NCI-H526 (cell line): ENCODE results near the gene FST.

Experiments used
- DNase-seq, 2 experiments: peaks; one replicate each; lab custom pipeline; 2025; lab: John Stamatoyannopoulos, UW

Gene FST, protein sequence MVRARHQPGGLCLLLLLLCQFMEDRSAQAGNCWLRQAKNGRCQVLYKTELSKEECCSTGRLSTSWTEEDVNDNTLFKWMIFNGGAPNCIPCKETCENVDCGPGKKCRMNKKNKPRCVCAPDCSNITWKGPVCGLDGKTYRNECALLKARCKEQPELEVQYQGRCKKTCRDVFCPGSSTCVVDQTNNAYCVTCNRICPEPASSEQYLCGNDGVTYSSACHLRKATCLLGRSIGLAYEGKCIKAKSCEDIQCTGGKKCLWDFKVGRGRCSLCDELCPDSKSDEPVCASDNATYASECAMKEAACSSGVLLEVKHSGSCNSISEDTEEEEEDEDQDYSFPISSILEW

DNA sequence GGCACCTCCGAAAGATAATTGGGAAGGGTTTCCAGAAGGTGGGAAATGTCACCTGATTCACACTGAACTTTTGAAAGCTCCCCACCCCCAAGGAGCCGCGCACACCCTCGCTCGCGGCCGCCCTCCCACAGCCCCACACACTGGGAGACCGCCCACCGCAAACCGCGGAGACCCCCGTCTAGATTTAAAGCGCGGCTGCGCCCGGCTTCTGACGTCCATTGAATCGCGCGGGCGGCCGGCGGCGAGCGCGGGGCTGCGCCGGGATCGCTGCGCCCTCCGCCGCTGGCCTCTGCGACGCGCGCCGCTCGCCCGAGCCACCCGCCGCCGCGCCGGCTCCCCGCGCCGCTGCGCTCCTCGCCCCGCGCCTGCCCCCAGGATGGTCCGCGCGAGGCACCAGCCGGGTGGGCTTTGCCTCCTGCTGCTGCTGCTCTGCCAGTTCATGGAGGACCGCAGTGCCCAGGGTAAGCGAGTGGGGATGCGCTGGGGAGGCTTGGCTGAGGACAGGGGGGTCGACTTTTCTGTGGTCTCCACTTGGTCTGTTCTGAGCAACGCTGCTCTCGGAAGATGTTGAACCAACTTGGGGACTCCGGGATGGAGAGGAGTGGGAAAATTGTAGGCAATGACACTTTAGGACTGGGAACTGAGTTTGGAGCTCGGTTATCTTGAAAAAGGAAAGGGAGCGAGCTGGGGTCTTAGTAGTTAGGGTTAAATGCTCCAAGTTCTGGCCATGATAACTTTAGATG lies at the start of gene FST:
TSS of gene FST (plus strand) at position 214 of the 743 bp plus-strand sequence. CDS start at position 377, 163 bp downstream.
- peak in 1 of 2 experiments; percentile 33 for DNase-seq

DNA sequence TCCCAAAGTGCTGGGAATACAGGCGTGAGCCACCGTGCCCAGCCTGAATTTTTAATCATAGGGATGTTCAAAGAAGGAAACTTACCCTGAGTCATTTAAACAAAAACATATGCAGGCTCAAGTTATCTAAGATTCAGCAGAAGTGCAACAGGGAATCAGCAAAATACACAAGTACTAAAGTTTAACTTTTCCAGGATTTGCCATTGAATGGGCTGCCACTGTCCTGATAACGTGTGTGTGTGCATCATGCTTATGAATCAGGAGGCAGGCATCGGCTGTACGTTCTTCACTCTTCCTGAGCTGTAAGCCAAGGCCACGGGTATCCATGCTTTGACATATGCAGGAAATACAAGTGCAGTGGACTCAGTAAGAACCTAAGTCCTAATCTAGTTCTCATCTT lies 48.8 kb upstream of the FST start:
- no peak for DNase-seq

DNA sequence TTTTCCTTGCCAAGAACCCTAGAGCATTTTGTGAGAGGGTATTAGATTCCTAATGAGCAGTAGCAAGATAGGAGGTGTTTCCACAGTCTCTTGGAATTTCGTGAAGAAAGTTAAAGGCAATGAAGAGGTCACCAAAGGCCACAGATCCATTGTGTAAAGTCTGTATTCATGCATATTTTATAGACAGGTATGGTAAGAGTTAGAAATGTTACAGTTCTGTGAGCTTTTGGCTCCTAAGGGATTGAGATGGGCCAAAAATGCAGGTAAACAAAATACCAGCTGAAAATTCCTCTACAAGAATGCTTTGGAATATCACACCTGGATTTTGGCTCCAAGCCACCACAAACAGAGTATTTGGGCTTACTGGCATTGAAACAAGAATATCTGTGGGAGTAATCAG lies 47.4 kb upstream of the FST start:
- DNase-seq, result no peak

DNA sequence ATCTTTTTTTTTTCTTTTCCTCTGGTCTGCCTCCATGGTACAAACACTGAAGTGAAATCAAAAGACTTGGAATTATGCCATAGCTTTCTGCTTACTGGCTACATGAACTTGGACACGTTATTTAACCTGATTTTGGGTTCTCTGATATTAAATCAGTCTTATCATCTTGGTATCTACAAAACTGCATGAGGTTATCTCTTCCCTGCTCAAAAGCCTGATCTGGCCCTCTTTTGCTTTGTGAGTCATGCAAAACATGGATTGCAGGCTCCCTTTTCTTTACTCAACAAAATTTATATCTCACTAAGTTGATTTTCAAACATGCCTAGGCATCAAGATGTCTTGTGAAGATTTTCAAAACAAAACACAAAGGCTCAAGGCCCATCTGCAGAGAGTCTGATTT lies 45.9 kb upstream of the FST start:
- DNase-seq, result no peak

DNA sequence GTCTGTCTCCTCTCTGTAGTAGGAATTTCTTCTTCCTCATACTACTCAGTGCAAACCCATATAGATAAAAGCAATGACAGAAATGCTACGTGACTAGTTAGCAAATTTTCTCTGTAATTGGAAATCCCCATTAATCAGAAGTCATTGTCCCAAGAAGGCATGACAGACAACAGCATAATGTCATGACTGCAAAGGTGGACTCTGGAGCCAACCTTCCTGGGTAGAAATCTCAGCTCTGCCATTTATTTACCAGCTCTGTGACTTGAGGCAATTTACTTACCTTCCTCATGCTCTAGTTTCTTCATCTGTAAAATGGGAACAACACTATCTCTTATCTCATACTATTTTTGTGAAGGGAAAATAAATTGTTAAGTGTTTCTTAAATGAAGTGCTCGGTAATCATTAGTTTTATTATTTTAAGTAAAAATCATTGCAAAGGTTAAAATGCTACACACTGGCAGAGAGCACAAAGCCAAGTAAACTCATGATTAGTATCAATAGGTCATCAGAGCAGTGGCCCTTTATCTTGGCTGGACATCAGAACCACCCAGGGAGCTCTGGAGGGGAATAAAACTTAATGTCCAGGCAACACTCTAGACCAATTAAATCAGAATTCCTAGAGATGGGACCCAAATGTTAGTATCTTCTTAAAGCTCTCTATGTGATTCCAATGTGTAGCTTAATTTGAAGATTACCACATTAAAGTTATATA lies 43.8 kb upstream of the FST start:
- DNase-seq, result no peak

DNA sequence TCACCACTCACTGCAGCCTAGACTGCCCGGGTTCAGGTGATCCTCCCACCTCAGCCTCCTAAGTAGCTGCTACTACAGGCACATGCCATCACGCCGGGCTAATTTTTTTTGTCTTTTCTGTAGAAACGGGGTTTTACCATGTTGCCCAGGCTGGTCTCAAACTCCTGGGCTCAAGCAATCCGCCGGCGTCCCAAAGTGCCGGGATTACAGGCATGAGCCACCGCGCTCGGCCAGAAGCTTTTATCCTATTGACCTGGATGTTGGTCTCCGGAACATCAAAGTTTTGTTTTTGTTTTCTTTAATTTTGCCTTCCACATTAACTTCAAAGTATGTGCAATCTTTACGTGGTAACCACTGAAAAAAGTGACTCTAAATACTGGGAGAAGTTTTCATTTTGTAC lies 42.4 kb upstream of the FST start:
- no peak for DNase-seq

DNA sequence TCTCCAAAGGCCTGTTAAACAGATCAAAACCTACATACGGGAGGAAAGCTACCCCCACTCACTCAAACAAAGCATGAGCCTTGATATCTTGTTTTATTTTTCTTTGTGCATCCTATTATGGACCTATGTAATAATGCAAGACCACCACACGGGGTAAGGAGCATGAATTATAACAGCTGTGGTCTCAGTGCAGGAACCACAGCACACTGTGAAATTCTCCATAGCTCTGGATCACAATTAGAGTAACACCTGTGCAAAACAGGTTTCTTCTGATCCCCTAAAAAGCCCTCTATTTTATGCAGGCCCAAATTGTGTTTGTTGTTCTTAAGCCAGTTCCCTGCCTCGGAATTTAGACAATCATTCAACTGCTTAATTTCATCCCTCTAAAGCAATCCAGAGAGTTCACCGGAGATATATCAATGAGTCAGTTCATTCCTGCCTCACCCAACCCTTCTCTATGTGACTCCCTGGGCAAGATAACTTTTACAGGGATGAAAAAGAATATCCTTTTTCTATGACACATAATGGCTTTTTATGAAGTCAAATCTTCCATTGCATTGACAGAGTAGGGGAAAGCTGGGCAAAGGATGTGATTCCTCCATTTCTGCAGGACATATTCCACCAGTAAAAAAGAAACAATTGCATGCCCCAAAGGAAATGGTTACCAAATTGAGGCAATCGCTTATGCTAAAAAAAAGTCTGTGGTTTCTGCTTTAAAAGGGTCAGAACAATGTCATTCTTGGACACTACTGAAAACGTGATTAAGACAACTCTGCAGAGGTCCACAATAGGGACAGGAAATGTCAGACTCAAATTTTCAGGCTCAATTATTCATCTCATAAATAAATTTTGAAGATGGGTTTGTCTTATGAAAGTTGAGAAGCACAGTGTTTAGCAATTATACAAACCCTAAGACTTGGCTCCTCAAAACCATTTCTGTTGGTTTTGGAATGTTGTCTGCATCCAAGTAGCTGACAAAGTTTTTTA lies 41.6 kb upstream of the FST start:
- no peak for DNase-seq

DNA sequence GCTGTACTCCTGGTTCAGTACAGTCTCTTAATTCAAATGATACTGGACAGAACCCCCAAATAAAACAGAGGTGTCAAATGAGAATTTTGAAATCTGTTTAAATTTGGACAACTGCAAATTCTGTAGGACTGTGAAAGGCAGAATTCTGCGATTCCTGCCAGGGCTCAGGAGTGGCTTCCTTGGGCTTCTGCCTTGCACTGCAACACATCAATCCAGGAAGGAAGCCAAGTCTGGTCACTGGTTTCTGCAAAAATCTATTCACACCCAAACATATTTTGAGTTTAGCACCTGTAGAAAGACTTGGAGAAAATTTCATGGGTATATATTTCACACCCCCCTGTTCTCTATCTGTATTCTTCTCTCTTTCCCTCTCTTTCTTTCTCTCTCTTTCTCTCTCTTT lies 37.5 kb upstream of the FST start:
- DNase-seq, result no peak

DNA sequence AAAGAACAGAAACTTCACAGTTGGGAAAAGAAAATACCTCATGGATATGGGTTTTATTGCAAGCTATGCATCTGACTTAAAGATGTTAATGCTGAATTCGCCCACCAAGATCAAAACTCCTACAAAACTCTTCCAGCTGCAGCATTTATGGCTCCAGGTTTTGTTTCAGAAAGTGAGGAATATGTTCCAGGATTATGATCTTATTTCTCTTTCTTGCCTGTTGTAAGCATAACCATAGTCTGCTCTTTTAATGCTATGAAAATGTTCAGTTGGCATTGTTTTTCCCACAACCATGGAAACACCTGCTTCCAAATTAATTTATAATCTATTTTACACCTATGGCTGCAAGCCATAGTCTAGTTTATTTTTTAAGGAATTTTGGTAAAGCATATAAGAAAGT lies 34.9 kb upstream of the FST start:
- DNase-seq, result no peak

DNA sequence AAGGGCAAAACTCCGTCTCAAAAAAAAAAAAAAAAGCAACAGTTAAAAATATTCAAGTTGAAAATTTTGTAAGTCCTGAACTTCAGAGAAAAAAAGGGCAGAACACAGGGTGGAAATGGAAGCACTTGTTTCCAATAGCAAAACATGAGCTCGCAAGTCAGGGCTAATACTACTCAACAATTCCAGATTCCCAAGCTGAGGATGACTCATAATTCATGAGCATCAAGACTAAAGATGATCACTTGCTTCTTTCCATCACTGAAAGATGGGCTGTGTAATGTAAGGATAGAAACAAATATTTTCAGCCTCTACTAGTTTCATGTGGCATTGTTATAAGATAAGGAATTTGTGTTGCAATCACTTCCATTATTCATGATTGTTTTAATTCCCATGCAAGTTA lies 33.5 kb upstream of the FST start:
- no peak for DNase-seq

DNA sequence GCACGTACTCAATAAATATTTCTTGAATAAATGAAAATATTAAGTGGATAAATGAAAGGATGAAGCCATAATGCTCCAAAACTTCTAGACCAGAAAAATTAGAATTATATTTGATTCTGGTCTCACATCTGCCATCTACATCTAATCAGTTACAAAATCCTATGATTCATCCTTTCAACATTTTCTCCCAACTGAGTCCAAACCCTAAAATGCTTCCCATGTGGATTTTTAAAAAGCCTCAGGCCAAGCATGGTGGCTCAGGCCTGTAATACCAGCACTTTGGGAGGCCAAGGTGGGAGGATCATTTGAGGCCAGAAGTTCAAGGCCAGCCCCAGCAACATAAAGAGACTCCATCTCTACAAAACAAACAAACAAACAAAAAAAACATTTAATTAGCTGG lies 31.6 kb upstream of the FST start:
- no peak for DNase-seq

DNA sequence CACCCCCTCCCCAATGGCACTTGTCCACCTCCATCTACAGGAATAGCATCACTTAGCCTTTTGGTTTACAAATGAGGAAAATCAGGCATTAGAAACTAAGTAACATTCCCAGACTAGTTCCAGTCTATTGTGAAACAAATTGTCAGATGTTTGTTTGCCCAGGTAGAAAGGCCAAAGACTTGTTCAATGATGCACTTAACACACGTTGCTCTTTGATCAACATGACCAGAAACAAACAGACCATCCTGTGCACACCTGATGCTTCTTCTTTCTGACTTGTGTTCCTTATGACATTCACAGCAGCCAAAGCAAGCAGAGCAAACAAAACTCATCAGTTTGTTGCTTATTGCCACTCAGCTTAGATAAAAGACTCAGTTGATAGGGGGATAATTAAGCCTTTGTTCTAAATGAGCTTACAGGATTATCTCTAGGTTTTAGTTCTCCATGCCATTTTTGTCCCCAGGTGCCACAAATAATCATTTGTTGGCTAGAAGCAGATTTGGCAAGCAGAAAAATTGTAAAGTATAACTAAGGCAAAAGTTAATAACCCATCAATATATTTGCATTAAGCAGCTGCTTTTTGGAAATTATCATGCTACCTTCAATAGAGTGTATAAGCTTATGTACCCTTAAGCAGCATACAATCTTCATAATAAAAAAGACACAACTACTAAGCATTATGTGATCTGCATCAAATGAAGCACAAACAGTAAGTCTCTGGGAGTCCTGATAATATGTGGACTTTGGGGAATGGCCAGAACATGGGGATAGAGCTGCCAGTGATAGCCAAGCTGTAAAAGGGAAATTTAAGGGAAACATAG lies 26.3 kb upstream of the FST start:
- no peak for DNase-seq

DNA sequence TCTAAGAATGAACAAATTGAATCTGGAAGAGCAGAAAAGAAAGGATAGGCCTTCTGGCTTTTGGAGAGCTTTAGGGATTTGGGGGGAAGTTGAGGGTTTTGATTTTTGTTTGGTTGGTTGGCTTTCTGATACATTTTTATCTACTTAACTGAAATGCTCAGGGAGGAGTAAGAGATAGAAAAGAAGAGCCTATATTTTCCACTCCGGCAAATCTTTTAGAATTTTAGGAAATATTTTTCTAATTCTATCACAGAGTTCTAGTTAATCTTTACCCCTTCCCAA lies 25.8 kb upstream of the FST start:
- DNase-seq, result no peak

DNA sequence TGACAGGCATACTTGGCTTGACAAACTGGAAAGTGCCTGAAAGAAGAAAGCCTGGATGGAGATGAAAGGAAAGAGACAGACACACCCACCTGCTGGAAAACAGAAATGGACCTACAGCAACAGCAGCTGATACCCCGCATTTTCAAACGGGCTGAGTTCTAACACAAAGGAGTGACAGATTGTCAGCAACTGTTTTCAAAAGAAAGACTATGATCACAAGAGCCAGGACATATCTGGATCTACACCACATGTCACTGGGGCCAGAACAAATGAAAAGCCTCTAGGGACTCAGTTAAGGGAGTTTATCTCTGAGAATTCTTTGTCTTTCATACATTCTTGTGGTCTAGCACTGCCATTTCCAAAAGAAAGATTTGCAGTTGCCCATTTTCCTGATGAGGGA lies 24.1 kb upstream of the FST start:
- DNase-seq, result no peak

DNA sequence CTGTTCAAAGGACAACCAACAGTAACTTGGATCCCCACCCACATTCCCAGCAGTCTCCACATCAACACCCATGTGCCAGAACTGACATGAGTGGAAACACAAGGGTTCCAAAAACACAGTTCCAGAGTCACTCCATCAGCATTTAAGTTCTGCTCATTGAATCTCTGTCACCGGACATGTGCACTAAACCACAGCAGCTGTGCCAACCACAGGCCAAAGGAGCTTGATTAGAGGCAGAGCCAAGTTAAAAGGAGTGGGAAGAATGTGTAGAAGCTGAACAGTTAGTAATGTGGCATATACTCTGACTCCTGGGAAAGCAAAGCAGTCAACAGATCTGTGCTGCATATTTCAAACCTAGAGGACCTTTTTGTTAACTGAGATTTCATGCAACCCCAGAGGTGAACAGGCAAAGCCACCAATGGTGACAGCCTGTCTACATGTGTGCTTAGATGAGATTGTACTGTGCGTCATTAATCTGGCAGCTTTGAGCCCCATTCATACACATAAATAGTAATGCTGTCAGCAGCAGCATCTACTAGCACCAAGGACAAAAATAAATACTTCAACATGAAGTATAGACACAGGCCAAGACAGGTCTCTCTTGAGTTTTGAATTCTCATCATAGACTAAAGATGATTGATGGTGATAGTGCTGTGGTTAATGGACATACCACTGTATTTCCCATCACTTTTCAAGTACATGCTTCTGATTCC lies 16.4 kb upstream of the FST start:
- no peak for DNase-seq

DNA sequence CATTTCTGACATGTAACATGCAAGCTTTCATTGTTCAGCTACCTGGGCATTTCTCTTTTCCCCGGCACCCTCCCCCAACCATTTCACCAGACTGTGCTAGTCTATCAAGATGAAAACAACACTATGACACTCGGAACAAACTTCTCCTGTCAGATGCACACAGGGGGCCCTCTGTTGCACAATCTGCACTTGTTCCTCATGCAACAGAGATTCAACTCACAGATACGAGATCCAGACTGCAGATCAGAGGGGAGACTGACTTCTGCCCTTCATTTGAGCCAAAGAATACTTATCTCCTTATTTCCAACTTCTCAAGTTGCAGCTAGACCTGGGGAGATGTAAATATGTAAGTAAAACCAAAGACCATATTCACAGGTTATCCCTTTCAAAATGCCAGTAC lies 15.7 kb upstream of the FST start:
- no peak for DNase-seq

DNA sequence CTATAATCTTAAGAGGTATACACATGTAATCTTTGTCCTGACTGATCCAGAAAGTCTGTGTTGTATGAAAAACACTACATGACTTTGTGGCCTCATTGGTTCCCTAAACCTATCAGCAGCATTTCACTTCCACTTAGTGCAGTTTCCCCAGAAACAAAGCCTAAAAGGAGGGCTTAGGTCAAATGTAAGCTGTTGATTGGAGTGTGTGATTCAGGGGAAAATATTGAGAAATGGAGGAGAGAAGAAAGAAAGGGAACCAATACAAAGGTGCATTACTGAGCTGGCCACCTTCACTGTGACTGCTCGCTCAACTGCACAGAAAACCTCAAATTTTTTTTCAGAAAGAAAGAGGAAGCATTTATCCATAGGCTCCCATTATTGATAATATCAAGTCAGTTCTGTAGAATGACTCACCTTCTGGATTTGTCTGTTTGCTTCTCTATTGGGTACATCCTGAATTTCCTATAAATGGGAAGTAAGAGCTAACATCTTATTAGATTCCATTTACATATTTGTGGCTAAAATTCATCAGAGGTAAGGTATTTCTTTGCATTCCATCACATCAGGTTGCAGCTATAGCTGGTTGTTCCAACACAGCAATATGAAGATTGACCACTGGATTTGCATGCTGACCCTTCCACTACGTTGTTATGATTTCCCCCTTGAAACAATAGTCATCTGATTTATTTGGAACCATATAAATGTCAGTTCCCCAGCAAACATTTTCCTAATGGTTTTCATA lies 10.3 kb upstream of the FST start:
- DNase-seq, result no peak

DNA sequence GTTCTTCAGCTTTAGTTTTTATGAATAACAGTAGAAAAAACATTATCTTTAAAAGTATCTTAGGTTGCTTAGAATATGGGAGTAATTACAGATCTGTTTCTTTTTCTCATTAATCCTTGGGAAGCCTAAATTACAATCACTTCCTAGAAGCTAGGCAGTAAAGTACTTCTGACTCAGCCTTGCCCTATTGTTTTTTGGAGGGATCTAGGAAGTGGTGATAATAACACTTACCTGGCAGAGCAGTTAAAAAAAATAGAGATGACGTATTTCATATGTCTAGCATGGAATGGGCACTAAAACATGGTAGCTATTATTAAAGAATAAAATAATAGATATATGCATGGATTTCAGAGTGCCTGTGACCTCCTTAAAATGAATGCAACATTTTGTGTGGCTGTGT lies 8.2 kb upstream of the FST start:
- DNase-seq, result no peak

DNA sequence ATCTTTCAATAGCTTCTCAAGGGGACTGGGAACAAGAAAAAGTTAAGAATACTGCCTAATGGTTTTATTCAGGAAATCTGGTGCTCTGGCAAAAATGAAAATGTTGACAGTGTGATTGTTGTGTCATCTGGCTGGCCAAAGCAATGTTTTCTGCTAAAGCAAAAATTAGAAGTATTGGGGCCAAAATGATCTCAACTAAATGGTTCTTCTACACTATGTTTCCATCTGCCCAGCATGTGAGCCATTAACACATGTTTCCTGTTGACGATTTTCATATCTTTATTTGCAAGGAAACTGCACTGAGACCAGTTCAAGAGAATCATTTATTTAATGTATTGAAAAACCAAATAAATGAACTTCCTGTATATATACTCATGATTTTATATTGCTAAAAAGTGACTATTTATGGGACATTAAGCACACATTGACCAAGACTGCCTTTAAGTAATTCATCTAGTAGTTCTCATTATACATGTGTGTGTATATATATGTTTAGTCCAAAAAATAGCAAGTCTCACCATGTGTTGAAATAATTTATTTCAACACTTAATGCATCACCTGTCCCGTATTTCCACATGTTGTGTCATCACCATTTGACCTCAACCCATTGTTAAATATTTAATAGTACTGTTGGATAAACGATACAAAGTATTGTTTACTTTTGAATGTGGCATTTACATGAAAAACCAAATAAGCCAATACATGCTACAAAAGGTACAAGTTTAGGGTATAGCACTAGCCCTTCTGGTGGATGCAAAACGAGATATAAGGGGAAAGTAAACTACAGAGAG lies 7.5 kb upstream of the FST start:
- no peak for DNase-seq
